Pons (tissue), 1 donor: ENCODE results near the gene ARHGEF1.
A peak's percentile ranks its signal among the peaks of the same experiment; 100 is the strongest.

ENCODE experiments used
- DNase-seq: peaks from one replicate; pipeline ENCODE4 v3.0.0-alpha.2; 2016; ENCODE audit warnings: low spot score

Gene ARHGEF1

DNA sequence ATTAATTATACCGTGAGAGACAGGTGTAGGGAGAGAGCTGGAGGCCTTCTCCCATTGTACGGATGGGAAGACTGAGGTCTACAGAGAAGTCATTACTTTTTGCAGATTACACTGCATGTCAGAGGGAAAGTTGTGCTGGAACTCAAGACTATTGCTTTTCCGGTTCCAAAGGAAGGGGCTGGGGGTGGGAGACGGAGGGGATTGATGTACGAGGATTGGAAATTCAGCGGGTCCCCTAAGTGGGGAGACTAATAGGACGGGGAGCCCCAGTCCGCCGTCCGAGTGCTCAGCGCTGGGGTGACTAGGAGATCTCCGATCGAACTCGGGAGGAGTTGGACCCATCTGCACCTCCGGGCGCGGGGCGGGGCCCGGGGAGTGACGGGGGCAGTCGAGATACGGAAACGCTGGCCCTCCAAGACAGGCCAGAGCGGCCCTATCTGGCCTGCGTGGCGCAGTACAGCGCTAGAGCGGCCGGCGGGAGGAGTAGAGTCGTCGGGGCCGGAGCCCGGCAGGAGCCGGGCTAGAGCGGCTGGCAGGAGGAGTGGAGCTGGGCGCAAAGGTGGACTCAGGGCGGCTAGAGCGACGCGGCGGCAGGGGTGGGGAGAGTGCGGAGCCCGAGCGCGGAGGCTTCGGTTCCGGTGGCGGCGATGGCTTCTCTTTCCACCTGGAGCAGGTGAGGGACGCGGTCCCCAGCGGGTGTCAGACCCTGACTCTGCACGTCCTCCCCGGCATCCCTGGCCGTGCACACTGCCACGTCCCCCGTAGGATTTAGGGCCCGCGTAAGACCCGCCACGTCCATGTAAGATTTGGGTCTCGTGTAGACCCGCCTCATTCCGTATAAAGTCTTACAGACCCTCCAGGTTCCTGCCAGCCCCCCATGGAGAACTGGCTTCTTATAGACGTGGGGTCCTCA lies 1.1 kb downstream of the ARHGEF1 start:
- DNase-seq, result peak; percentile 95

GRCh38 chr19:41886761-41887710 lies 4.1 kb downstream of the ARHGEF1 start:
- DNase-seq, result no peak

- peak; percentile 84 for DNase-seq
Observed at GRCh38 chr19:41887711-41888382, 4.9 kb downstream of the ARHGEF1 start.

DNA sequence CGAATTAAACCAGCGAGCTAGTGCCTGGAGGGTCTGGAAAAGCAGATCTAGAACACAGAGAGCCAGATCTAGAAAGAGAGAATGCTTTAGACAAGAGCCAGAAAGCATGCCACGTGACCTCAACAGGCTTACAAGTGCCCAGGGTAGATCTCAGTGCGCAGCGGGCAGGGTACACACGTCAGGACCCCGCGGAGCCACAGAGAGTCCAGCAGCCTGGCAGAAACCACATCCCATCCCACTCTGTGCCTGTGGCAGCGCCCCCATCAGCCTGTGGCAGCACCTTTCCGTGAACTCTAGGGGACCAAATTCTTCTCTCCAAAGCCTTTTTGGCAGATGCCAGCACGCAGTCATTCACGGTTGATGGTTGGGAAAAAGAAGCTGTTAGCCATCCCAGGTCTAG lies 5.9 kb downstream of the ARHGEF1 start:
- no peak for DNase-seq

DNA sequence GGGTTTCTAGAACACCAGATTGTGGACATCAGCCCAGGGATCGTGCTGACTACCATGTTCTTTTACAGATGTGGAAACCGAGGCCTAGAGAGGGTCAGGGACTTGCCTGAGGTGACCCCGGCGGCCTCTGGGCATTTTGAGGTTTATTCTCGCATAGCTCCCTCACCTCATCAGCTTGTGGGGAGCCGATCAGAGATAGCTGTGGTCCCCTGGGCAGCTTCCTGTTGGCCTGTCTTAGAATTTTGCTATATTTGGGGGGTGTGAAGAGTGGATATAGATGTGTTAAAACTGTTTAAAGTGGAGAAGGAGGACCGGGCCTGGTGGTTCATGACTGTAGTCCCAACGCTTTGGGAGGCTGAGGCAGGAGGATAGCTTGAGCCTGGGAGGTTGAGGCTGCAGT lies 6.9 kb downstream of the ARHGEF1 start:
- DNase-seq, result no peak

- DNase-seq, result no peak
Observed at GRCh38 chr19:41890936-41891335, 8.0 kb downstream of the ARHGEF1 start.

DNA sequence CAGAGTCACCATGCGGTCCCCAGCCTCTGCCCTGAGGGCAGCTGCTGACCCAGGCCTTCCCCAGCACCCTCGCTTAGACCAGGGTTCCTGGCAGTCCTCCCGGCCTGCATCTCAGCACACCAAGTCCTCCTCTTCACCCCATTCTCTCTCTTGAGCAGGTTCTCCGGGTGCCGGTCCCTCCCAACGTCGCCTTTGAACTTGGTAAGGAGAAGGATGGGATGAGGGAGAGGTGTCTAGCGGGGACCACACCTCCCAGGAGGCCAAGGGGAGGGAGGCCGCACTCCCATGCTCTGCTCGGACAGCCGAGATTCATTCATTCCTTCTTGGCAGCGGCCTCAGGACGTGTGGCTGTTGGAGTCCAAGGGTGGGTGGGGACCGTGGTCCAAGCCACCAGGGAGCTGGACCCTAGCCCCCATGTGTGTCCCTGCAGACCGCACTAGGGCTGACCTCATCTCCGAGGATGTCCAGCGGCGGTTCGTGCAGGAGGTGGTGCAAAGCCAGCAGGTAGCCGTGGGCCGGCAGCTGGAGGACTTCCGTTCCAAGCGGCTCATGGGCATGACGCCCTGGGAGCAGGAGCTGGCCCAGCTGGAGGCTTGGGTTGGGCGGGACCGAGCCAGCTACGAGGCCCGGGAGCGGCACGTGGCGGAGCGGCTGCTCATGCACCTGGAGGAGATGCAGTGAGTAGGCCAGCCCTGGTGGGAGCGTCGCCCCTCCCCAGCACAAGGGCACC lies 9.4 kb downstream of the ARHGEF1 start:
- DNase-seq, result no peak

DNA sequence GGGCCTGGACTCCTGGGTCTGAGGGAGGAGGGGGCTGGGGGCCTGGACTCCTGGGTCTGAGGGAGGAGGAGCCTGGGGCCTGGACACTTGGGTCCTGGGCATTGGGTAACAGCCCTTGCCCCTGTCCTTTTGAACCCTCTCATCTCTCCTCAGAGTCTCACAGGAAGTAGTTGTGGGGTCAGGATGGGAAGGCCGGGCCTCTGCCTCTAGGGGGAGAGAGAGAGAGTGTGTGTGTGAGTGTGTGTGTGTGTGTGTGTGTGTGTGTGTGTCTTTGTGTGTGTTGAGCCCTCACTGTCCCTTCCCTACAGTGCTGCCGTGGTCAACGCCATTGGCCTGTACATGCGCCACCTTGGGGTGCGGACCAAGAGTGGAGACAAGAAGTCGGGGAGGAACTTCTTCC lies 10.9 kb downstream of the ARHGEF1 start:
- no peak for DNase-seq

DNA sequence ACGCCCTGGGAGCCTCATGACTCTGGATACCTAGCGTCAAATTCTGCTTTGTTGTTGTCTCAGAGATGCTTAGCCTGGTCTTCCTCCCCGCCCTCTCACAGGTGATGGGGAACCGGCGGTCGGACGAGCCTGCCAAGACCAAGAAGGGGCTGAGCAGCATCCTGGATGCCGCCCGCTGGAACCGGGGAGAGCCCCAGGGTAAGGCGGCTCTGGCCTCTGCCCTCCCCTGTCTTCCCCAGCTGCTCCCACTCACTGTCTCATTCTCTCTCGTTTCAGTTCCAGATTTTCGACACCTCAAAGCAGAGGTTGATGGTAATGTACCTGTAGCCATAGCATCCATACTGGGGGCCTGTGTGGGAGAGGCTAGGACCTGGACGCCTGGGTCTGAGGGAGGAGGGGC lies 11.4 kb downstream of the ARHGEF1 start:
- no peak for DNase-seq

- DNase-seq, result no peak
Observed at GRCh38 chr19:41895745-41896580, 13.0 kb downstream of the ARHGEF1 start.

DNA sequence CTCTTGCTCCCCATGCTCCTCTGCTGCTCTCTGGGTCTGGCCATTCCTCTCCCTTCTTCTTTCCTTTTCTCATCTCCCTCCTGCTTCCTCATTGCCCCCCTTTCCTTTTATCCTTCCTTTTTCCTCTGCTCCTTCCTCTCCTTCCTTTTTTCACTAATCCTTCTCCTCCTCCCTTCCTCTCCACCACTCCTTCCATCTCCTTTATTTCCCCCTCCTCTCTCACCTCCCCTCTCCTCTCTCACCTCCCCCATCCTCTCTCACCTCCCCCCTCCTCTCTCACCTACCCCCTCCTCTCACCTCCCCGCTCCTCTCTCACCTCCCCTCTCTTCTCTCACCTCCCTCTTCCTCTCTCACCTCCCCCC lies 13.6 kb downstream of the ARHGEF1 start:
- no peak for DNase-seq

DNA sequence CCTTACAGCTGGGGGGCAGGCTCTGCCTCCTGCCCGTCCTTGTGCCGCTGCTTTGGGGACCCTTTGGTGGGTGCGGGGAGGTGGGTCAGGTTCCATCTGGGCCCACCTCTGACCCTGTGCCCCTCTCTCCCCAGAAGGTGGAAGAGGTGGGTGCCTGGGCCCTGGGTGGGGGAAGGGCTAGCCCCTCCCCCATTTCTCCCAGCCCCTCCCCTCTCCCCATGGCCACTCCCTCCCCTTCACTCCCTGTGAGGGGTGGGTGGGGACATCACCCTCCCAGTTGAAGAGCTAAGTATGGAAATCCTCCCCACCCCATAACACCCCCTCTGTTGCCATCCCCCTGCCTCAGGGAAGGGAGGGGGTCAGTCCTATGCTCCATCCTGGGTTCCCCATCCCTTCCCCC lies 14.2 kb downstream of the ARHGEF1 start:
- DNase-seq, result no peak

DNA sequence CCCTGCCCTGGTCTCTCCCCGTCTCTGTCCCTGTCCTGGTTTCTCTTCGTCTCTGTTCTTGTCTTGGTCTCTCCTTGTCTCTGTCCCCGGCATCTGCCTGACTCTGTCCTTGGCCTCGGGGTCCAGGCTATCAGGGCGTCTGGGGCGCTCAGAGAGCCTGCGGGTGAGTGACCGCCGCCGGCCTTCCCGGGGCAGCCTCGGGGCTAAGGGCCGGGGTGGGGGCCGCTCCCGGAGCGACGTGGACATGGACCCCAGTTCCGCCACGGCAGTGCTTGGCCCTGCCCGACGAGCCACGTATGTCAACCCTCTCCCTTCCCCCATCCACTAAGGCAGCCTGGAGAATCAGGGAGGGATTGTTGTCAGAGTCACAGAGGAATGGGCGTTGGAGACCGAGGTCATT lies 14.8 kb downstream of the ARHGEF1 start:
- no peak for DNase-seq

DNA sequence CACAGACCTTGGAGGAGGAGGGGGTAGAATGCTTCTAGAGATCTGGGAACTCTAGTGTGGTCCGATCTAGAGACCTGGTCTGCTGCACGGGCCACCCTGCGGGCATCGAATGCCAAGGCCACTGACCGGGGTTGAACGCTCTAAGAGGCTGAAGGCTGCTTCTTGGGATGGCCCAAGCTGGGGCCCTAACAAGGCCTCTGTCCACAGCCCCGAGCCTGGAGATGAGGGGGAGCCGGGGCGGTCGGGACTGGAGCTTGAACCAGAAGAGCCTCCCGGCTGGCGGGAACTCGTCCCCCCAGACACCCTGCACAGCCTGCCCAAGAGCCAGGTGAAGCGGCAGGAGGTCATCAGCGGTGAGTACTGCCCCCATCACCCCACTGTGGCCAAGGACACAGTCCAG lies 15.3 kb downstream of the ARHGEF1 start:
- no peak for DNase-seq

DNA sequence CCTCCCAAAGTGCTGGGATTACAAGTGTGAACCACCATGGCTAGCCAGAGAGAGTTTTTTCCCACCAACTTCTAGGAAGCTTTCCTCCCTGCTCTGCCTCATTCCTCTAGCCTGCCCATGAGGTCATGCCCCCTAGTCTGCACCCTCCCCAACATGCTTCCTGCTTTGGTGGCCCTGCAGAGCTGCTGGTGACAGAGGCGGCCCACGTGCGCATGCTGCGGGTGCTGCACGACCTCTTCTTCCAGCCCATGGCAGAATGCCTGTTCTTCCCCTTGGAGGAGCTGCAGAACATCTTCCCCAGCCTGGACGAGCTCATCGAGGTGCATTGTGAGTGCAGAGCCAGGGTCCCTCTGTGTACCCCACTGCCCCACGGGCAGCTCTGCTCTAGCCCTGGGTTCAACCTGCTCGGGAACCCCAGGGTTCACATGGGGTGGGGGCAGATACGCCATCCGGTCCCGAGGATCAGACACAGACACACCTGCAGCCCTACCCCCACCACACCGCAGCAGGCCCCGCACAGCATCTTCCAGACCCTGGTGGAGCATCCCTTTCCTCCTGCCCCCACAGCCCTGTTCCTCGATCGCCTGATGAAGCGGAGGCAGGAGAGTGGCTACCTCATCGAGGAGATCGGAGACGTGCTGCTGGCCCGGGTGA lies 18.9 kb downstream of the ARHGEF1 start:
- DNase-seq, result no peak

DNA sequence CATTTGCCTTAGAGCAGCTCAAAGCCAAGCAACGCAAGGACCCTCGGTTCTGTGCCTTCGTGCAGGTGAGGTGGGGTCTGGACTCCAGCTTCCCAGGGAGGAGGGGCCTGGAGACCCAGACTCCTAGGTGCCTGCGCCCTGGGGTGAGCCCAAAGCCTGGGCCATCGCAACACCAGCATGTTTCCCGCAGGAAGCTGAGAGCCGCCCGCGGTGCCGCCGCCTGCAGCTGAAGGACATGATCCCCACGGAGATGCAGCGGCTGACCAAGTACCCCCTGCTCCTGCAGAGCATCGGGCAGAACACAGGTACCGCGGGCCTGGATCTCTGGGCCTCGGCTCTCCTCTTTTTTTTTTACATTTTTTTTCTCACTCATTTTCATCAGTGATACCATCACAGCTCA lies 19.6 kb downstream of the ARHGEF1 start:
- DNase-seq, result no peak

DNA sequence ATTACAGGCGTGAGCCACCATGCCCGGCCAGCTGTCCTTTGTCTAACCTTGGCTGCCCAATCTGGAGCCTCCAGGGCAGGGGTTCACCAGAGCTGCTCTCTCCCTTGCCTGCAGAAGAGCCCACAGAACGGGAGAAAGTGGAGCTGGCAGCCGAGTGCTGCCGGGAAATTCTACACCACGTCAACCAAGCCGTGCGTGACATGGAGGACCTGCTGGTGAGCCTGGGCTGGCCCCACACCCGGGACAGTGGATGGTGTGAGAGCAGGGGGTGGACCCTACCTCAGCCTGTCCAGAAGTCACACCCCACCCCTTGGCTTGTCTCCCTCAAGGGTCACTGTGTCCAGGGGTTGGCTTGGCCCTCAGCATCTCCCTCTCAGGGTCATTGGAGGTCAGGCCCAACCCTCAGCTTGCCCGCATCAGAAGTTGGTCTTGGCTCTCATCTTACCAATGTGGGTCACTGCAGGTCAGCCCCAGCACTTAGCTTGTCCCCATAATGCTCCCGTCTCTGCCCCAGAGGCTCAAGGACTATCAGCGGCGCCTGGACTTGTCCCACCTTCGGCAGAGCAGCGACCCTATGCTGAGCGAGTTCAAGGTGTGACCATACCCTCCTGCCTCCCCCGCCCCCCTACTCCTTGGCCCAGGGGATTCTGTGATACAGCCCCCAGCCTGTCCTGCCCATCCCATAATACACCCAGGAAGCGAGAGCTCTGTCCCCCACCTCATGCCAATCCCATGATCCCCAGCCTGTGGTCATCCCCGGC lies 20.4 kb downstream of the ARHGEF1 start:
- DNase-seq, result no peak

- DNase-seq, result no peak
Observed at GRCh38 chr19:41904118-41904870, 21.3 kb downstream of the ARHGEF1 start.
